DMS153 treated with DMSO at 0.1 percent for 48 hours (cell line): ENCODE data around the gene TLR1.
"Not testable (repeated sequence)": the region's sequence is repeated elsewhere in the genome, so short reads cannot be mapped to it uniquely, and the experiment has no call there.

Experiments used
- DNase-seq: peaks from one replicate; lab custom pipeline; 2025; ENCODE audit not compliant: unreplicated experiment; lab: John Stamatoyannopoulos, UW

TLR1 gene

DNA sequence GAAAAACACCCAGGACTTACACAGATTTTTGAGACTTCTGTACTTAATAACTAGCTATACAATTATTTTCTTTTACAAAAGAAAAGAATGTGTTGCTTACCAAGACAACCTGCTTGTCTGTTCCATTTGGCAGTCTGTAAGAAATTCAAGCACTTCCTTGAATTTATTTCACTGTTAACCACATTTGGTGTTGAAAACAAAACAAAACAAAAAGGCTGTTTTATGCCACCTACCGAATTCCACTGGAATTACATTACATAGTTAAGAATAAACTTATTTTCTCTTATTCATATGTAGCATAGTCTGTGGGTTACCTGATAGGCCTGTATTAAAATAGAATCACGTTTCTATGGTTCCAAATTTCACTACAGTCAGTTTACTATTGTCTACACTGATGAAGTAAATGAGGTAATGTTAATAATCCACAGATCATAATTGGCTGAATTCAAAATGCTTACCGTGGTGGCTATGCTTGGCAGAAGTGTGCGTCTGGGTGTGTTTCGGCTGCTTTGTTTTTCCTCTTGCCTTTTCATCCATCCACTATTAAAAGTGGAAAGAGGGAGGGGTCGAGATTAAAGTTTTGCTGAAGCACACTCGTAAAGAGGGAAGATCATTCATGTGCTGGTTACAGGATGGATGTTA lies at the start of gene TLR1:
Gene TLR1, minus strand, starts transcription at position 138 of the 642 bp plus-strand sequence. CDS start 5,960 bp downstream, outside the sequence.
- DNase-seq, result peak; percentile 0

DNA sequence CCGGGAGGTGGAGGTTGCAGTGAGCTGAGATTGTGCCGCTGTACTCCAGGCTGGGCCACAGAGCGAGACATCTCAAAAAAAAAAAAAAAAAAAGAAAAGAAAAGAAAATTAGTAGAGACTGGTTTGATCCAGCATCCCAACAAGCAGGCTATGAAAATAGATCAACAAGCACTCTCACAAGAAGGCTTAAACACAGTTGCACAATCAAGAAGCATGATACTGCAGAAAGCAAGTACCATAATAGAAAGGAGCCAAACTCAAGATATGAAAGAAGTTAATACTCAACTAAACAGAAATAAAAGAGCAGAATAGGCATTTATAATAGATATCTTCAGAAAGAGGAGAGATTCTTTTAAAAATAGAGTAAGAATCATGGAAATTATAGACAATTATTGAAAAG lies 41.4 kb upstream of the TLR1 start:
- no peak for DNase-seq

- DNase-seq, result peak; percentile 14
These were observed 38.4 kb upstream of the TLR1 start for GRCh38 chr4:38842994-38843393.

DNA sequence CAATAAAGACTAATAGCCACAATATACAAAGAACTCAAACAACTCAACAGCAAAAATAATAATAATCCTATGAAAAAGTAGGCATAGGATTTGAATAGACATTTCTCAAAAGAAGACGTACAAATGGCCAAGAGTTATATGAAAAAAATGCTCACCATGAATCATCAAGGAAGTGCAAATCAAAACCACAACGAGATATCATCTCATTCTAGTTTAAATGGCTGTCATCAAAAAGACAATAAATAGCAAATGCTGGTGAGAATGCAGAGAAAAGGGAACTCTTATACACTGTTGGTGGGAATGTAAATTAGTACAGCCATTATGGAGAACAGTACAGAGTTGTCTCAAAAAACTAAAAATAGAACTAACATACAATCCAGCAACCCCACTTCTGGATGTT lies 33.3 kb upstream of the TLR1 start:
- no peak for DNase-seq

DNA sequence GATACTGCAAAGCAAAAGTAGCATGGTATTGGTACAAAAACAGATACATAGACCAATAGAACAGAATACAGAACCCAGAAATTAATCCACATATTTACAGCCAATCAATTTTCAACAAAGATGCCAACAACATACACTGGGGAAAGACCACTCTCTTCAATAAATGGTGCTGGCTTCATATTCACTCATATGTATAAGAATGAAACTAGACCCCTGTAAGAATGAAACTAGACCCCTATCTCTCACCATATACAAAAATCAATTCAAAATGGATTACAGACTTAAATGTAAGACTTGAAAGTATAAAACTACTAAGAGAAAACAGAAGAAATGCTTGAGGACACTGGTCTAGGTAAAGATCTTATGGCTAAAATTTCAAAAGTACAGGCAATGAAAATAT lies 32.7 kb upstream of the TLR1 start:
- no peak for DNase-seq

- no peak for DNase-seq
These were observed 30.0 kb upstream of the TLR1 start for GRCh38 chr4:38834570-38834969.

GRCh38 chr4:38832624-38833528 lies 28.3 kb upstream of the TLR1 start:
- DNase-seq, result no peak

- no peak for DNase-seq
These were observed 27.6 kb upstream of the TLR1 start for GRCh38 chr4:38832206-38832605.

- no peak for DNase-seq
These were observed 27.1 kb upstream of the TLR1 start for GRCh38 chr4:38831653-38832052.

GRCh38 chr4:38829237-38829636 lies 24.6 kb upstream of the TLR1 start:
- DNase-seq, result no peak

GRCh38 chr4:38823766-38824165 lies 19.2 kb upstream of the TLR1 start:
- no peak for DNase-seq

- no peak for DNase-seq
These were observed 18.2 kb upstream of the TLR1 start for GRCh38 chr4:38822748-38823303.

DNA sequence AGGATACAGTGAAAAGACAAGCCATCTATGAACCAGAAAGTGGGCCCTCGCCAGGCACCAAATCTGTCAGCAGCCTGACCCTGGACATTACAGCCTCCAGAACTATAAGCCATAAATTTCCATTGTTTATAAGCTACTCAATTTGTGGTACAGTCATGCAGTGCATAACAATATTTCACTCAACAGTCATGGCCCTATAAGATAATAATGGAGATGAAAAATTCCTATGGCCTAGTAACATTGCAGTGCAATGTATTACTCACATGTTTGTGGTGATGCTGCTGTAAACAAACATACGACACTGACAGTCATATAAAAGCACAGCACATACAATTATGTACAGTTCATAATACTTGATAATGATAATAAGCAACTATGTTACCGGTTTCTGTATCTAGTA lies 17.1 kb upstream of the TLR1 start:
- DNase-seq, result no peak

DNA sequence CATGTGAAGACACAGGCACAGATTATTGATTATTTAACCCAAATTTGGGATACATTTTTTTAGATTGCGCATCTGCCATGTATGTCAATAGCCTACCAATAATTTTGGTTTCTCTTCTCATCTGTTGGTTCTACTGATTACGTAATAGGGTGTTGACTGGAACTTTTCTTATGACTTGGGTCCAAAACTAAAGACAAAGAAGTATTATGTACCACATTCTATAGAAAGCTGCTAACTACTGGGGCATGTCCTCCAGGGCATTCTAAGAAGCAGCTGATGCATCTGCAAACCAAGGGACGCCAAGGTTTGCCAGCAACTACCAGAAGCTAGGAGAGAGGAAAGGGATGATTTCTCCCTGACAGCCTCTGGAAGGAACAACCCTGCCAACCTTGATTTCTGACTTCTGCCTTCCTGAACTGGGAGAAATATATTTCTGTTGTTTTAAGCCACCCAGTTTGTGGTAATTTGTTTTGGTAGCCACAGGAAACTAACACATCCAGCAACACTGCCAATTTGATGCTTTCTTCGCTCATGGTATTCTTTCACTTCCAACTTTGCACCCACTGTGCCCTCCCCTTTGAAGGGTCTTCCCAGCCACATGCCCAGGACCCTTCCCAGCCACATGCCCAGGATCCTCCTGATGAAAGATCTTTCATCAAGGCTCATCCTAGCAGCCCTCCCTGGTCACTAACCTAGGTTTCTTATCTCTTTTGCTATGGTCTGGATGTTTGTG lies 15.9 kb upstream of the TLR1 start:
- DNase-seq, result no peak

DNA sequence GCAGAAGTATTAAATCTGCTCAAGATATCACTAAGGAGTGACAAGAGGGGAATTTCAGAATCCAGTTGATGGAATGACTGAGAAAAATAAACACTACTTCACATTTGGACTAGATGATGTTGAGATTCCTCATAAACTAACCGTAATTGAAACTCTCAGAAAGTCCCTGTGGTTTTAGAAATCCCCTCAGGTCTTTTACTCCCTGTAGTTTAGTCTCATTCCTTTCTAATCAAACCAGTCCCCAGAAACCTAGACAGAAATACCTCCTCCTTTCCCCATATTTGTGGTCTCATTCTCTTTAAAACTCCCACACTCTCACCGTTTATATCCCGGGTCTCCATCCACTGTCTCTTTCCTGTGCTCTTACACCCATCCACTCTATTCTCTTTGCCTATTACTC lies 15.0 kb upstream of the TLR1 start:
- no peak for DNase-seq

DNA sequence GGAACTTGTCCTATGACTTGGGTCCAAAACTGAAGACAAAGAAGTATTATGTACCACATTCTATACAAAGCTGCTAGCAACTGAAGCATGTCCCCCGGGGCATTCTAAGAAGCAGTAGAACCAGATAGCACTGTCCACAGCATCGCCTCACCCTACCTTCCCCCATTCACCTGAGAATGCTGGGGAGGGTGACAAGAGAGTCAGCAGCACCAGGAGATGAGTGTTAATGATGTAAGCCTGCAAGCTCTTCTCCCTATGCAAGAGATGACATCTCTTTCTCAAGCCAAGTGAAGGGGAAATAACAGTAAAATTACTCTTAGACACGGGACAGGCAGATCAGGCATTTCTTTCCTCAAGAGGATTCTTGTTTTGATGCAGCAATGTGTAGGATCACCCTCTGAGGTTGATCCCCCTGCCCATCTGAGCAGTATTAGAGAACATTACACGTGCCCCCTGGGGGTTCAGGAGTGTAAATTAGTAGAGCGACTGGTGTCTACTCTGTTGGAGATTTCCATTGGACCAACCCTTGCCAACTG lies 13.9 kb upstream of the TLR1 start:
- DNase-seq, result no peak

DNA sequence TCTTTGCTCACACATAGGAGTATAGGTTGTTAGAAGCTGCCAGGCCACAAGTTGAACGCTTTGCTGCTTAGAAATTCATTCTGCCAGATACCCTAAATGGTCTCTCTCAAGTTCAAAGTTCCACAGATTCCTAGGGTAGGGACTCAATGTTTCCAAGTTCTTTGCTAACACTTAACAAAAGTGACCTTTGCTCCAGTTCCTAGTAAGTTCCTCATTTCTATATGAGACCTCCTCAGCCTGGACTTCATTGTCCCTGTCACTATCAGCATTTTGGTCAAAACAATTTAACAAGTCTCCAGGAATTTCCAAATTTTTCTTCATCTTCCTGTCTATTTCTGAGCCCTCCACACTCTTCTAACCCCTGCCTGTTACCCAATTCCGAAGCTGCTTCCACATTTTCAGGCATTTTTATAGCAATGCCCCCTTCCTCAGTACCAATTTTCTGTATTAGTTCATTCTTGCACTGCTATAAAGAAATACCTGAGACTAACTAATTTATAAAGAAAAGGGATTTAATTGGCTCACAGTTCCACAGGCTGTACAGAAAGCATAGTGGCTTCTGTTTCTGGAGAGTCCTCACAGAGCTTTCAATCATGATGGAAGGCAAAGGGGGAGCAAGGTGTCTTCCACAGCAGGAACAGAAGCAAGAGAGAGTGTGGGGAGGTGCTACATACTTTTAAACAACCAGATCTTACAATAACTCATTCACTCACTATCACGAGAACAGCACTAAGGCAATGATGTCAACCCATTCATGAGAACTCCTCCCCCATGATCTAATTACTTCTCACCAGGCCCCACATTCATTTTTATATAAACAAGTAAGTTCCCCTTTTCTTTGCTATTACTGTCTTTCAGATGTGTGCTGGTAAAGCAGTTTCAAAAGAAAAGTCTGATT lies 11.5 kb upstream of the TLR1 start:
- no peak for DNase-seq

DNA sequence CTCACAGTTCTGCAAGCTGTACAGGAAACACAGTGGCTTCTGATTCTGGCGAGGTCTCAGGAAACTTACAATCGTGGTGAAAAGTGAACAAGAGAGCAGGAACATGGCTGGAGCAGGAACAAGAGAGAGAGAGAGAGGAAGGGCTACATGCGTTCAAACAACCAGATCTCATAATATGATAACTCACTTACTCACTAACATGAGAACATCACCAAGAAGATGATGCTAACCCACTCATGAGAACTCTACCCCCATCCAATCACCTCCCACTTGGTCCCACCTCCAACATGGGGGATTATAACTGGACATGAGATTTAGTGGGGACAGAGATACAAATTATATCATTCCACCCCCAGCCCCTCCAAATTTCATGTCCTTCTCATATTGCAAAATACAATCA lies 9.8 kb upstream of the TLR1 start:
- no peak for DNase-seq

DNA sequence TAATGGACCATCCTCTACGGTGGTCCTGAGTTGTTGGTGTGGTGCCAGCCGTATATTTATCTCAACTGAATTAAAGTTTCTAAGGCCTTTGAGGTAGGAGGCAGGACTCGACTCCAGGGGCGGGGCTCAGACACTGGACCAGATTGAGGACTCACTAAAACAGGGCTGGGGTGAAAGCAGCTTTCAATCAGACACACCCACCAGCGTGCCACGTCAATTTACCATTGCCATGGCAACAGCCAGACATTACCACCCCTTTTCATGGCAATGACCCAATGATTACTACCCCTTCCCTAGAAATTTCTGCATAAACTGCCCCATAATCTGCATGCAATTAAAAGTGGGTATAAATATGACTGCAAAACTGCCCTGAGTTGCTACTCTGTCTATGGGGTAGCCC lies 6.7 kb upstream of the TLR1 start:
- DNase-seq, result no peak

DNA sequence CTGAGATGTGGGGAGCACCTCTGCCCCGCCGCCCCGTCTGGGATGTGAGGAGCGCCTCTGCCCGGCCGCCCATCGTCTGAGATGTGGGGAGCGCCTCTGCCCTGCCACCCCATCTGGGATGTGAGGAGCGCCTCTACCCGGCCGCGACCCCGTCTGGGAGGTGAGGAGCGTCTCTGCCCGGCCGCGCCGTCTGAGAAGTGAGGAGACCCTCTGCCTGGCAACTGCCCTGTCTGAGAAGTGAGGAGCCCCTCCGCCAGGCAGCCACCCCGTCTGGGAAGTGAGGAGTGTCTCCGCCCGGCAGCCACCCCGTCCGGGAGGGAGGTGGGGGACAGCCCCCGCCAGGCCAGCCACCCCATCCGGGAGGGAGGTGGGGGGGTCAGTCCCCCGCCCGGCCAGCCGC lies 2.9 kb upstream of the TLR1 start:
- not testable (repeated sequence) for DNase-seq
